ENCODE measurements around the gene AATF.

The AATF gene

DNA sequence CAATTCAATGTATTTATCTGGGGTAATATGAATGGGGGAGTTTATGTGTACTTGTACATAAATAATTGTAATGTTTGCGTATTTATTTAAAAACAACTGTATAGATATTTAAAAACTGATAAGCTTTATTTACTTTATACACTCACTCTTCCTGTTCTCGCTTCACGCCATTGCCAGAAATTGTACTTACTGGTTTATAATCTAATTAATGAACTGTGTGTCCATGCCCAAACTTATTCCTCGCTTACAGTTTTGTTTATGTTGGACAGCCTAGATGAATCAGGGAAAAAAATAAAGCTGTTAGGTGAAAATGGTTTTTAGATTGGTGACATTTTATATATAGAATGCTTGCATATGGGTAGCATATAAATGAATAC is 30.8 kb downstream of the AATF start:
- no peak for DNase-seq (ENCODE audit: low read depth)

DNA sequence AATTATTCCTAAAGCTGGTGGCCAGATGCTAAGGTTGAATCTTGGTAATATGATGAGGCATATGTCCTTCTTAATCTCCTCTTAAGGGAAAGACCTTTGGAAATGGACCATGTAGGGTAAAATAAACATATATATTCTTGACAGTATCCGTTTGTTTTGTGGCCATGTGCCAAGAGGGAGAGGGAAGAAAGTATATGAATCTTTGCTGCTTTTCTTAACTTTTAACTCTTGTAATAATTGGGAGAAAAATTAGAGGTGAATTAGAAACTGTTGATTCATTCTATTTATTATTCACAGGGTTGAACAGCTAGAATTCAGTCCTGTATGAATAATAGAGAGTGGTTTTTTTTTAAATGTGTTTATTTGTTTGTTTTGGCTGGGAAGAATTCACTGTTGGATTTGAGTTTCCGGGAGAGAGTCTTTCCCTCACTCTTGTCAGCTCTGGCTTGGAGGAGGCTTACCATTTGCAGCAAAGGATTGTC is 31.6 kb downstream of the AATF start:
- no peak for DNase-seq (ENCODE audit: low read depth)

DNA sequence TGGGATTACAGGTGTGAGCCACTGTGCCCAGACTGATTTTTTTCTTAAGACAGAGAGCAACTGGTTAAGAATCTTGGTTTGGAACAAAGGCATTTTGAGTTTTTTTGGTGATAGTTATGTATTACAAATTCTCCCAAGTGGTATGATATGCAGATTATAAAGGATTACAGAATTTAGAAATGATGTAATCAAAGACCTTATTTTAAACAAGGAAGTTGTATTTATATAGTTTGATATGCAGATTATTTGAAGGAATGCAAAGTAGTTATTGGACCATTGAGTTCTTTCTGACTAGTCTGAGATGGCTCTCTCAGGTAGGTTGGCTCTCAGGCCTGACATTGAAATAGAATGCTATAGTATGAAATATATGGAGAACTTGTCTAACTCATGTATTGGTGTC is 34.9 kb downstream of the AATF start:
- DNase-seq (ENCODE audit: low read depth): no peak

DNA sequence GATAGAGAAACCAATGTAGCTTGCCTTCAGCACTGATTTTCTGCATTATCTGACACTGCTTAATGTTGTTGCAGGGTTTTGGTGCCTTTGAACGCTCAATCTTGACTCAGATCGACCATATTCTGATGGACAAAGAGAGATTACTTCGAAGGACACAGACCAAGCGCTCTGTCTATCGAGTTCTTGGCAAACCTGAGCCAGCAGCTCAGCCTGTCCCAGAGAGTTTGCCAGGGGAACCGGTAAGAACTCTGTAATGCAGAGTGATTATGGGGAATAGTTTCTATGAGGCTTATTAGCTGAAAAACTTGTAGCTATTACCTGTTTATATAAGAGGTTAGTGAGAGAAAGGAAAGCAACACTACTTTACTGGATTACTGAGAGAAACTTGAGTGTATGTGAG is 40.4 kb downstream of the AATF start:
- DNase-seq (ENCODE audit: low read depth): no peak

DNA sequence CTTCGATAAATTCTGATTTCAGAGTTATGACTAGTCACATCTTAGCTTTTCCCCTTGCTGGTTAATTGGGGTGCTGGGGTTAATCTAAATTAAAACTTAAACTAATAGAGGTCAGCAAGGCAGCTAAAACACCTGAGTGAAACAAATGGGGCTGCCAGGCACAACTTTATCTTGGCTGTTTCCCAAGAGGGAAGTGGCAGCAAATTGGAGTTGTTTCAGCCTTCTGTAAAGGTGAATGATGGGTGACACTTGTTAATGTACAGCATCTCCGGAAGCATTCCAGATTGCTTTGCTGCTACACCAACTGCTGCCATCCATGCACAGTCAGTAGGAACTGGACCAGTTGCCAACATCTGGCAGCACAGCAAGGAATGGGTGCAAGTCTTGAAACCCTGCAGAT is 43.9 kb downstream of the AATF start:
- no peak for DNase-seq (ENCODE audit: low read depth)

DNA sequence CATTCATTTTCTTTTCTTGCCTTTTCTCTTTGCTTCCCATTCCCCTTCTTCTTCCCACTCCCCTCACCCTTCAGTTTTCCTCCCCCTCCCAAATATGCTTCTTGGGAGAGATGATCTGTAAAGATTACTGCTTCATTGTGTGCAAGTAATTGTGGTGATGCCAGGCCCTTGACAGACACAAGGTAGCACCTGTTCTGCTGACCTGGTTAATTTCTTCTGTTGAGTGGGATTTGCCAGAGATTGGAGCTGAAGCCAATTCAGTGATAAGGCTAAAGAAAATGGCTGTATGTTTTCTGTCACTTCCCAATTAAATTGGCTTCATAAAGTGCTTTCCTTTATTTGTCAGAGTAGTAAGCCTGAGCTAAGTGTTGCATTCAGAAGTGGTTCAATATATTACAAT is 44.5 kb downstream of the AATF start:
- no peak for DNase-seq (ENCODE audit: low read depth)

DNA sequence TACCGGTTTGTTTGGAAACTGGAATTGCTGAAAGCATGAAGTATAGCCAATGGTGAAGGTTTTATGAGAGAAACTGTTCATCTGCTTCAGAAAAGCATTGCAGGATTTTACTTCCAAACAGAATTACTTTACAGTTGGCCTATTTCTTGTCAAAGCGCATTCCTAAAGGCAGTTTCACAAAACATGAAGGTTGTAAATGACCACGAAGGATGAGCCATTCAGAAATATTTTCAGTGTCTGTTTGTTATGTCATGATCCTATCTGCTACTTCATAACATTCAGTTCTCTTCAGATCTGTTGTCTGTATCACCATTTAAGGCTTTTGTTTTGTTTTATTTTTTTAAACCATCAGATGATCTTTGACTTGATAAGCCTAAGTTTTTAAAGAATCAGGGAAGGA is 45.7 kb downstream of the AATF start:
- peak; percentile 79 for DNase-seq (ENCODE audit: low read depth)

DNA sequence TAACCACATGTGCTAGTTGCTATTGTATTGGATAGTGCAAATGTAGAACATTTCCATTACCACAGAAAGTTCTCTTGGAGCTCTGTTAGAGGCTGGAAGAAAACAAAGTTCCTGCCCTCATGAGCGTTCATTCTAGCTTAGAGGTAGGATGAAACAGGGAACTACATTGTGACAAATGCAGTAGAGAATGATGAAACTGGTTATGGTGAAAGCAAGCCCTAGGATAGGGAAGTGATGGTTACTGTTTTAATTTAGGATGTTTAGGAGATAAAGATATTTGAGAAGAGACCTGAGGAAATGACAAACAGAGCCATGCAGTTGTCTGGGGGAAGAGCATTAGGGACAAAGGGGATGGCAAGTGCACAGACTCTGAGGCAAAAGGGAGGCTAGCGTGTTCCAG is 50.7 kb downstream of the AATF start:
- no peak for DNase-seq (ENCODE audit: low read depth)

DNA sequence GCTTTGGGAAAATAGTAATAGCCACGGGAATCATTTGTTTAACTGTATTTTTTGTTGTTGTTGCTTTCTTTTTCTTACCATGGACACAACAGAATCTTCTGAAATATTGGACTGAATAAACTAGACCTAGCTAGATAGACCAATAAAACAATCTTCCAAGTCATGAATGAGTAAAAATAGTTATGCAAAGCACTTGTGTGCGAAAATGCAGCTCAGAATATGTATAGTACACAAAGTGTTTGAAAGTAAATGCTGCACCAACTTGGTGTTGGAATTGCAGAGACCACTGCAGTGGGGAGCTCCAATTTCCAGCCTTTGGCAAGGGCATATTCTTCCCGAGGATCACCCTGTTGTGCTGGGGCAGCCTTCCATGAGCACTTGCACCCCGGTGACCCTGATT is 68.0 kb downstream of the AATF start:
- no peak for DNase-seq (ENCODE audit: low read depth)

DNA sequence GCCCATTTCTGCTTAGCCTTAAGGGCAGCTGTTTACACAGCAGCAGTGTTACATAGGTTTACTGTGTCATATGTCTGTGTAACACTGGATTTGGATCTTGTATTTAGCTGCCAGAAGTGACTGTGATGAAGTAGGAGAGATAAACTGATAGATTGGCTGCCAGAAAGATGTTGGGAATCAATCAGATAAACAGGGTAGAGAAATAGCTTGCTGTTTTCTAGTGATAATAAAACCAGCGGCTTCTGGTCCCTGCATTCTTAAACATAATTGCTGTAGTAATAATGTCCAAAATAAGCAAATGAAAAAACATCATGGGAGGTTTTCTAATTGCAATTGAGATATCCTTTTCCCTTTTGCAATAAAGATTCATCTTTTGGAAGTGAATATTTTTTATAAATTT is 68.7 kb downstream of the AATF start:
- no peak for DNase-seq (ENCODE audit: low read depth)

DNA sequence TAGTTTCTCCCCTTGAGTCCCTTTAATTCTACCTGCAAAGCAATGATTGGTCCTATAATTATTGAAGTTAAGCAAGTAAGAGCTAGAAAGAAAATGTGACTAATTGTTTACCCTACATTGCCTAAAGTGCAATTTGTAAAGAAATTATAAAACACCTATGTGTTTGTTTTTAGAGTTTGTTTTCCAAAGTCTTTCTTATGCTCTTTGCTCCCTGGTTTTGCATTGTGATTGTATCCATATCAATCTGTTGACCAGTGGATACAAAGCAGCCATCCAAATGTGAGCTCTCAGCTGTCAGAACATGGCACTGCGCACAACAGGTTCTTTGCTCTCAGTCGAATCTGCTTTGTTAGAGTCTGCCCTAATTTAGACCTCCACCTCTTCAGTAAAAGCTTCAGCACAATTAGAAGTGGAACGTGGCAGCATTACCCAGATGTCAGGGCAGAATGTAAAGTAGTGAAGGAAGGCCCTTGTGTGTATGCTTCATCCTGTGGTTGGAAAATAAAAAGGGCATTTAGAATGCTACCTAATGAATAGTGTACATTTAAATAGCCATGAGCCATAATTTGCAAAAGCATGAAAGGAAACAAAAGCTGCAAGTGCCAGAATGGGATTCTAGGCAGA is 70.5 kb downstream of the AATF start:
- DNase-seq (ENCODE audit: low read depth): no peak

DNA sequence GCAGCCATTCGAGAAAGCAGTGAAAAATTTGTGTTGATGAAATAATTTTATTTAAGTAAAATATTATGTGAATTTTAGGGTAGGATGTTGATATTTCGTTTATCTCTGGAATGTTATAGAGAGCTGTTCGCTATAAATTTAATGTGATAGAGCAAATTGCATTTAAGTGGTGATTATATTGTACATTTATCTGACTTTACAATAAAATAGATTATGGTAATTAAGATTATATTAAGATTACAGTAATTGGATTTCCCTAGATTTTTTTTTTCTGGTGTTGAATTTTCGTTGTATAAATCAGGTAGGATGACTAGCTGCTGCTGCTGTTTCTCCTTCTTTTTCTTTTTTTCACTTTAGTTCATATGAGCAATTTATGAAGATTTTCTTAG is 71.0 kb downstream of the AATF start:
- no peak for DNase-seq (ENCODE audit: low read depth)

DNA sequence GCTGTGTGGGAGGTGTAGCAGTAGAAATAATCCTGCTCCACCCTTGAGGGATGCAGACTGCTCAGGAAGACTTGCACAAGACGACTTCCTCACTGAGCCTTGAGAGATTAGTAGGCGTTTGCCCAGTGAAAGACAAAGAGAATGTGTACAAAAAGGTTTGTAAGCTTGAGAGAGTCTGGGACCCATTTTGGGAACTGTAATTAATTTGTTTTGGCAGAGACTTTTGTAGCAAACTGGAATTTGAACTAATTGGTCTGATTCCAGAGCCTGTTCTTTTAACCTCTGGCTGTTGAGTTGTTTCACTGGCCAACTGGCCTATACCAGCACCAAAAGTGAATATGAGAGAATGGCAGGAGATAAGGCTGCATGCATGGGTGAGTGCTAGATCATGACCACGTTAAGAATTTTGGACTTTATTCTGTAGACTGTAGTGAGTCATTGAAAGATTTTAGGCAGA is 75.5 kb downstream of the AATF start:
- peak; percentile 15 for DNase-seq (ENCODE audit: low read depth)

DNA sequence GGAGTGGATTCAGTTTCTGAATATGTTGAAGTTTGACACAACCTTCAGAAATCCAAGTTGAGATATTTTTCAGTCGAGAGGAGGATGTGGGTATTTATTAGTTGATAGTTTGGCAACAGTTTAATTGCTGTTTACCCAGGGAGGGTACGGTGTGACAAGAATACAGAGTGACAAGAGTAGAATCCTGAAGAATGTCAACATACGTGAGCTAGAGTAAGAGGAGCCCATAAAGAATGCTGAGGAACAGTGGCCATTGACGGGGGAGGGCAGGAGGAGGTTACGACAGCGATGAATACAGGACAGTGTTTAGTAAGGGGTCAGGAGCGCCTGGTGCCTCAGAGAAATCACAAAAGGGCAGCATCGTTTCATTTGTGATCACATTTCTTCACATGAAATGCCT is 76.5 kb downstream of the AATF start:
- no peak for DNase-seq (ENCODE audit: low read depth)

DNA sequence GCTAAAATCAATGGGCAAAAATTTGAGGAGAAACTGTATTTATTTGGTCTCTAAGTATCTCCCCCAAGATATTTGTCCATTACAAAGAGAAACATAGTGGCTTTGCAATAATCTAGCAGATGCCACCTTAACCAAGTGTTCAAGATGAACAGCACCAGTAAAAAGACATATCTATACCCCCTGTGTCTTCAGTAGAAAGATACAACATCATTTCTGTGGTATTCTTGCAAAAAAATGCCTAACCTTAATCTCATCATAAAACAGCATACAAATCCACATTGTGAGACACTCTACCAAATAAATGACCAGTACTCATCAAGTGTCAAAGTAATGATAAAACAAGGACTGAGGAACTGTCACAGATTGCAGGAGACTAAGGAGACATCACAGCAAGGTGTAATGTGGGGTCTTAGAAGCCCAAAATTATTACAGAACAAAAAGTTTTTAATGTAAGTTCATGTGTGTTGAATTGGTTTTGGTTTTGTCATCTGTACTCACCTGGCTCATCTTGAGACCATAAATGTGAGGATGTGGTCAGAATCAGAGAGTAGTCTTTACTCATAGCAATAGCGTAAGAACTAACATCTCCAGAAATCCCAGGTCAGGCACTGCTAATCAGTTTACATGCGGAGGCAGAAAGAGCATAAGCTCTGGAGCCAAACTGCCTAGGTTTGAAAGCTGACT is 77.2 kb downstream of the AATF start:
- no peak for DNase-seq (ENCODE audit: low read depth)

DNA sequence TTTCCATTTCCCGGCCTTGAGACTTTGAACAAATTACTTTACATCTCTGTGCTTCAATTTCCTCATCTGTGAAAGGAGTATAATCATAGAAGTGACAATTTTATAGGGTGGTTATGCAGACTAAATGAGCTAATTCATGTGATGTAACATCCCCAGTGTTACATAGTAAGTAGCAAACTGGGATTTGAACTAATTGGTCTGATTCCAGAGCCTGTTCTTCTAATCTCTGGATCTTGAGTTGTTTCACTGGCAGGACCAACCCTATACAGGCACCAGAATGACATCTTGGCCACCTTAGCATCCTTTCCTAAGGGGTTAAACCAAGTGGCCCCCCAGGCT is 77.7 kb downstream of the AATF start:
- no peak for DNase-seq (ENCODE audit: low read depth)

DNA sequence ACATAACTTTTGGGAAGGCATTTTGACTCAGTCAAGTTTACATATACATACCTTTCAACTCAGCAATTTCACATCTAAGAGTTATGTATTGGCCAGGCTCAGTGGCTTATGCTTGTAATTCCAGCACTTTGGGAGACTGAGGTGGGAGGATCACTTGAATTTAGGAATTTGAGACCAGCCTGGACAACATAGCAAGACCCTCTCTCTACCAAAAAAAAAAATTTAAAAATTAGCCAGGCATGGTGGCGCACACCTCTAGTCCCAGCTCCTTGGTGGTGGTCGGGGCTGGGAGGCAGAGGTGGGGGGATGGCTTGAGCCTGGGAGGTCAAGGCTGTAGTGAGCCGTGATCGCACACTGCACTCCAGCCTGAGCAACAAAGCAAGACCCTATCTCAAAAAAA is 79.3 kb downstream of the AATF start:
- no peak for DNase-seq (ENCODE audit: low read depth)

DNA sequence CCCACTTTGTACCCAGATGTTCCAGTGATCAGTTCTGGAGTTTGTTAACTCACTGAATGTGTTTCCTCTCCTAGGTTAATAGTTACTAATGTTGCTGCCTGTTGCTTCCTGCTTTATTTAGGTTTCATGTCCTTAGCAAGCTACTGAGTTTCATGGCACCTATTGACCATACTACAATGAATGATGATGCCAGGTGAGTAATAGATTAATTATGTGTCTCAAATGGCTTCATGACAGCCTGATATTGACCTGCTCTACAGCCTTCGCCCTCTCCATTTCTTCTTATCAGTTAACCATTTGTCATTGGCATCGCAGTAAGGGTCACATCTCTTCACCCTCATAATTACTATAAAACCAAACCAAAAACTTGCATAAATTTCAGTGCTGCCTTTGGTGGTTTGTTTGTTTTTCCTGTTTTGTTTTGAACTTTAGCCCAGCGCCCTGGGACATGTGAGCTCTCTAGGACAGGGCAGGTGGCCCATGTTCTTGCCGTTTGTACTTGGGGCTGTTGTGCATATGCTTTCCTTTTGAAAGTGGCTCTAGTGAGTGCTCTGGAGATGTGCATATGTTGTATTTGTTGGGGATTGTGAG is 82.8 kb downstream of the AATF start:
- DNase-seq (ENCODE audit: low read depth): no peak

DNA sequence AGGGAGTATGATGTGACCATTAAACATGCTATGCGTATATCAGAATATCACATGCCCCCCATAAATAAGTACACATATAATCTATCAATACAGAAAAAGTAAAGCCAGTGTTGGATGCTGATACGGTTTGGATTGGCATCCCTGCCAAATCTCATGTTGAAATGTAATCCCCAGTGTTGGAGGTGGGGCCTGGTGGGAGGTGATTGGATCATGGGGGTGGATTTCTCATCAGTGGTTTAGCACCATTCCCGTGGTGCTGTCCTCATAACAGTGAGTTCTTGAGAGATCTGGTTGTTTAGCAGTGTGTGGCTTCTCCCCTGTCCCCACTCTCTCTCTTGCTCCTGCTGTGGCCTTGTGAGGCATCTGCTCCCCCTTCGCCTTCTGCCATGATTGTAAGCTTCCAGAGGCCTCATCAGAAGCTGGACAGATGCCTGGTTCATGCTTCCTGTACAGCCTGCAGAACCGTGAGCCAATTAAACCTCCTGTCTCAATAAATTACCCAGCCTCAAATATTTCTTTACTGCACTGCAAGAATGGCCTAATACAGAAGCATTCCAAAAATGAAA is 88.9 kb downstream of the AATF start:
- no peak for DNase-seq (ENCODE audit: low read depth)

DNA sequence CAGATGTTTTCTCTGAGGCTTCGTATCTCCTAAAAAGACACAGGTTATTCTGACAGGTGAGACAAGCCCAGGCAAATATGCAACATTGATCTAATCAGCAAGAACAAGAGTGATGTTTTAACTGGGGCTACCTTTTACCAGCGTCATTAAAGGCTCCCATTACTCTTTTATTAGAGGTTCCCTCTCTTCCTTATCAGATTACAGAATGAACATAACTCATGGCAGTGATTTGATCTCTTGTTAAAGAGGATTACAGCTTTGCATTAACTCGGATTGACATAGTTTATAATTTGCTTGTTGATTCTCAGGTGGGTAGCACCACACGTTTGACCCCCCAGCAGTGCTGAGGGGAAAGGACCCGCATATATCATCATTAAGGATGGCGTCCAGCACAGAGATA is 90.5 kb downstream of the AATF start:
- DNase-seq (ENCODE audit: low read depth): no peak

DNA sequence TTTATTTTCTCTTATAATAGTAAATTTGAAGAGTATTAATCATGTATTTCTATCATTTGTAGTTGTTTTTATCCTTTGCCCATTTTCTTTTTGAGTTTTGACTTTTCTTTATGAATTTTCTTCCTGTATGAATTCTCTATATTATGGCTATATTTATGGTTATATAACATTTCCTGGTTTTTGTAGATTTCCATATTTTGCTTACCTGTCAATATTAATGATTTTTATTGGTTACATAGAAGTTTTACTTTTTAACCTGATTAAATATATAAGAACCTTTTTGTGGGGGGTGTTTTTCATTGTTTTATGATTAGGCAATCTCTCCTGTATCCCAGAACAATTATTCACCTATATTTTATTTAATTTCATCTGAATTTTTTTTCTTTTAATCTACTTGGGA is 93.2 kb downstream of the AATF start:
- no peak for DNase-seq (ENCODE audit: low read depth)

DNA sequence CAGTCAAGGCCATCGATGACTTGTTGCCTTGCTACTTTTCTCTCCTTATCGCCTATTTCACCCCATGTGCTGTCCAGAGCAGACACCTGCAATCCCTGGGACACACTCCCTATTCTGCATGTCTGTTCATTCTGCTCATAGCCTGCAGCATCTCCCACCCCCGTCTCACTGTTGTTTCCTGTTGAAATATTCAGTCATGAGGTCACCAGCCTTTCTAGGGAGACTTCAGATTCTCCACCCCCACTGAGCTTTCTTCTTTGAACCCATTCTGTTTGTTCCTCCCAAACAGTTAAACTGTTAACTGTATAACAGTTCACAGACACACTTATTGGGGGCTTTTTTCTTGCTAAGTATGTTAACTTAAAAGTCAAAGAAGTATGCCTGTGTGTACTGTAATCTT is 94.4 kb downstream of the AATF start:
- no peak for DNase-seq (ENCODE audit: low read depth)

DNA sequence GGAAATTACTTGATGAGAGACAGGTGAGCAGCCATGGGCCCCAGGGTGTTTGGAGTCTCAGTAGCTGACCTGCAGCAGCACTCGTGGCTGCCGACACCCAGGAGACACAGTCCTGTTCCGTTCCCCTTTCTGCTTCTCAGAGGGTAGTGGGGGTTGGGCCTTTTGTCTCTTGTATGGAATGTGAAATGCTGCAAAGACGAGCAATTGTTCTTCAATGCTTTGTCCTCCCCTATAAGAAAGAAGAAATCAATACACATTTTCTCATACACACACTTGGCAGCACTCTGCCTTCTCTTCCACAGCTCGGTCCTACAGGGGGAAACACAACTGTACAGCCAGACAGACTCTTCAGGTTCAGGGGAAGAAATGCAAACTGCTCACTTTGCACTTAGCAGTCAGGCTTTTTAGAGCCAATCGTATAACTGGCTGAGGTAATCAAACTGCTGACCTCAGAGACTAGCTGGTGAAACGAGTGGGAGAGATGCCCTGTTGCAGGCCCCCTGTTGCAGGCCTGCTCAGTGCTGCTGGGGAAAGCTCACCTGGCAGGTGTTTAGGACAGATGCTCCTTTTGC is 96.7 kb downstream of the AATF start:
- no peak for DNase-seq (ENCODE audit: low read depth)

Measured in amniotic epithelial cell (primary cell).